Prostate gland (tissue), 2 donors: ENCODE data around the gene HNRNPUL1.

ENCODE experiments used
- POLR2A ChIP-seq: fragments of 450-650 bp; IDR thresholded peaks from one replicate; pipeline ENCODE4 v1.6.1; 2016; ENCODE audit warnings: antibody characterized with exemption, mild to moderate bottlenecking
- POLR2AphosphoS5 ChIP-seq: sonication (generic); formaldehyde crosslinking; IDR thresholded peaks from one replicate; pipeline ENCODE4 v1.6.1; 2017; ENCODE audit warnings: antibody characterized with exemption
- TF ChIP-seq, protein P1 (sequence below), 4 experiments: fragments of 200-600 bp in 2 of 4; fragments of 450-650 bp in 2 of 4; sonication (generic) in 2 of 4; IDR thresholded peaks; 1 replicate in 3 of 4; 2 replicates in 1 of 4; pipeline ENCODE4 v1.5.1; 2016 to 2019; ENCODE audit warnings: antibody characterized with exemption in 4 of 4, mild to moderate bottlenecking in 2 of 4, moderate library complexity in 2 of 4

DNA sequence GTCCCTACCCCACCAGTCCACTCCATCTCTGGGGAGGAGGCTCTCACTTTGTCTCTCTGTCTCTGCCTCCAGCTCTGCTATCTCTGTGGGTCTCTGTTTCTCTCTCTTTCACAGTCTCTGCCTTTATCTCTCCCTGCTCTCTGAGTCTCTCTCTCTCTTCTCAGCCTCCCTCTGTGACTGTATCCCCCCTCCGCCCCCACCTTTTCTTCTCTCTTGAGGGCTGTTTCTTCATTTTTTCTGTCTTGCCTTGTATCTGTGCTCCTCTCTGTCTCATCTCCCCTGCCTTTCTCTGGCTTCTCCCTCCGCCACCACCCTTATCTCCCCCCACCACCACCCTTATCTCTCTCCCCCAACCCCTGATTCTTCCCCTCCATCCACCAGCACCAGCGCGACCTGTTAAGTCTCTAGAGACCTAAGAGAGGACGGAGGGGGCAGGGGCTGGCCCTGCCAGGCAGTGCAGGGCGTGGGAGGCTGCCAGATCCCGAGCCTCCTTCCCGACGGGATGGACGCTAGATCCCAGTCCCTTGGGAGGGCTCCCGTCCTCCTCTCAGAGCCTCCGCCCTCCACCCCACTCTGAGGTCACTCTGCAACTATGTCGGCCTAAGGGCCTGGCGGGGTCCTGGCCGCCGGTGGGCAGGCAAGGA is 44.1 kb upstream of the HNRNPUL1 start:
- TF ChIP-seq, protein P1, sequence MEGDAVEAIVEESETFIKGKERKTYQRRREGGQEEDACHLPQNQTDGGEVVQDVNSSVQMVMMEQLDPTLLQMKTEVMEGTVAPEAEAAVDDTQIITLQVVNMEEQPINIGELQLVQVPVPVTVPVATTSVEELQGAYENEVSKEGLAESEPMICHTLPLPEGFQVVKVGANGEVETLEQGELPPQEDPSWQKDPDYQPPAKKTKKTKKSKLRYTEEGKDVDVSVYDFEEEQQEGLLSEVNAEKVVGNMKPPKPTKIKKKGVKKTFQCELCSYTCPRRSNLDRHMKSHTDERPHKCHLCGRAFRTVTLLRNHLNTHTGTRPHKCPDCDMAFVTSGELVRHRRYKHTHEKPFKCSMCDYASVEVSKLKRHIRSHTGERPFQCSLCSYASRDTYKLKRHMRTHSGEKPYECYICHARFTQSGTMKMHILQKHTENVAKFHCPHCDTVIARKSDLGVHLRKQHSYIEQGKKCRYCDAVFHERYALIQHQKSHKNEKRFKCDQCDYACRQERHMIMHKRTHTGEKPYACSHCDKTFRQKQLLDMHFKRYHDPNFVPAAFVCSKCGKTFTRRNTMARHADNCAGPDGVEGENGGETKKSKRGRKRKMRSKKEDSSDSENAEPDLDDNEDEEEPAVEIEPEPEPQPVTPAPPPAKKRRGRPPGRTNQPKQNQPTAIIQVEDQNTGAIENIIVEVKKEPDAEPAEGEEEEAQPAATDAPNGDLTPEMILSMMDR (IDR thresholded peaks at IDR 0.05), result no peak
- no peak for TF ChIP-seq POLR2A
- TF ChIP-seq POLR2AphosphoS5, result no peak
